HG03520 (cell line): ENCODE results near the gene RAD18.

Source experiments
- ATAC-seq: cut with Tn5 transposase; IDR thresholded peaks from one replicate; pipeline ENCODE4 v1.9.1; 2021; ENCODE audit warnings: mild to moderate bottlenecking, moderate library complexity; ENCODE audit not compliant: unreplicated experiment

RAD18 gene

GRCh38 chr3:8838765-8839423 lies 124.4 kb downstream of the RAD18 start:
- no peak for ATAC-seq

DNA sequence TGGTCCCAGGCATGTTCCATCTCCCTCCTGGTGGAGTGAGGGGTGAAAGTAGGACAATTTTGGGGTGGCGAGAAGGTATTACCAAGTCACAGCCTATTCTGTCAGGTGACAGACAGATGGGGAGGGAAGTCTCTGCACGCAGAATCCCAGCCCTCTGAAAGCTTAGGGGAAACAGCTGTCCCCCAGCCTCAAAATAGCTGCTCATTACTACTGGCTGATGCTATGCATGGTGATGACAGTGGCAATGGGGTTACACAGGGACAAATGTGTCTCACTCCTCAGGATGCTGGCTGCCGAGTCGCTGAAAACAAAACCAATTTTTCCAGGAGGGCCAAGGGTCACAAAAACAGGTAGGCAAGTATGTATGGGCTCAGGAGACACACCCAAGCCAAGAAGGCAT lies 125.0 kb downstream of the RAD18 start:
- no peak for ATAC-seq

DNA sequence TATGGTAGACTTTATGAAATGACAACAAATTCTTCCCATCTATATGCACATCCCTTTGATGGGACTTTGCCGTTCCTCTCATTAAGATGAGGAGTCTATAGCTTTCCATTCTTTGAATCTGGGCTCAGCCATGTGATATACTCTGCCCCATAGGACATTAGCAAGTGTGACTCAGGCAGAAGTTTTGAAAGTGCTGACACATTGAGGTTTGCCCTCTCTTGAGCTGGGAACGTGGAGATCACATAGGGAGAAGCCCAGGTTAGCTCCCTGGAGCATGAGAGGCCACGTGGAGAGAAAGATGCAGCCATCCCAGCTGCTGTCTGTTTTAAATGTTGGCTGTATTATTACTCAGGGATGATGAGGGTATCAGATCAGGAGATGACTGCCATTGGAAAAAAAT lies 126.1 kb downstream of the RAD18 start:
- no peak for ATAC-seq

DNA sequence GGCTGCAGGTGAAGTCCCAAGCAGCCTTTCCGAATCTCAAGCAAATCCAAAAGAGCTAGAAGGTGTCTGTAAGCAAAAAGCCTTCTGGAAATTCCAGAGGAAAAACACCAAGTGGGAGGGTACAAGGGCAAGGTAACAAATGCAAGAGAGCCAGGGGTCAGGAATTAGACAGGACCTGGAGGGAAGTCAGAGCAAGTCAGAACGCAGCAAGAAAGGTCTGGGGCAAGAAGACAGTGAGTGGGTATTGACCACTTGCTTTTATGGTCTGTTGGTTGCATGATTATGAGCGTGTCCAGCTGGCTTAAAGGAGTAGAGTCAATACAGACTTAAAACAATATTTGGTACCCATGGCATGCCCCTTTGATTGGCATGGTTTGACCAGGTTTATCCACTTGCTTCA lies 127.2 kb downstream of the RAD18 start:
- no peak for ATAC-seq

GRCh38 chr3:8835385-8835784 lies 127.9 kb downstream of the RAD18 start:
- no peak for ATAC-seq

- no peak for ATAC-seq
These were observed 128.3 kb downstream of the RAD18 start for GRCh38 chr3:8834974-8835373.

DNA sequence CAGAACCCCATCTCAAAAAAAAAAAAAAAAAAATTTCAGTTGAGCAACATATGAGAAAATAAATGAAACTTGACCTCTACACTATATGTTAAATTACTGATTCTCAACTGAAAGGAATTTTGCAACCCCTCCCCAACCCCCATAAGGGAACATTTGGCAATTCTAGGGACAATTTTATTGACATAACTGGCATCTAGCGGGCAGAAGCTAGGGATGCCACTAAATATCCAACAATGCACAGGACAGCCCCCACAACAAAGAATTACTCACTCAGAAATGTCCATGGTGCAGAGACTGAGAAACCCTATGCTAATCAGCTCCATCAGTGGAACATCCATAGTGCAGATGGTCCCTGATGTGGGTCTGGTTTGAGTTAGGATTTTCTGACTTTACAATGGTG lies 135.6 kb downstream of the RAD18 start:
- no peak for ATAC-seq
